Activated CD8-positive, alpha-beta memory T cell treated with anti-CD3 and anti-CD28 coated beads, Interleukin-2, amount 50 U/mL, for 1 hour (primary cell): ENCODE data around the gene POLR1E.

ENCODE experiments used
- DNase-seq: peaks from one replicate; pipeline ENCODE4 v3.0.0-alpha.2; 2020; ENCODE audit errors: extremely low read depth

Gene POLR1E, protein sequence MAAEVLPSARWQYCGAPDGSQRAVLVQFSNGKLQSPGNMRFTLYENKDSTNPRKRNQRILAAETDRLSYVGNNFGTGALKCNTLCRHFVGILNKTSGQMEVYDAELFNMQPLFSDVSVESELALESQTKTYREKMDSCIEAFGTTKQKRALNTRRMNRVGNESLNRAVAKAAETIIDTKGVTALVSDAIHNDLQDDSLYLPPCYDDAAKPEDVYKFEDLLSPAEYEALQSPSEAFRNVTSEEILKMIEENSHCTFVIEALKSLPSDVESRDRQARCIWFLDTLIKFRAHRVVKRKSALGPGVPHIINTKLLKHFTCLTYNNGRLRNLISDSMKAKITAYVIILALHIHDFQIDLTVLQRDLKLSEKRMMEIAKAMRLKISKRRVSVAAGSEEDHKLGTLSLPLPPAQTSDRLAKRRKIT

DNA sequence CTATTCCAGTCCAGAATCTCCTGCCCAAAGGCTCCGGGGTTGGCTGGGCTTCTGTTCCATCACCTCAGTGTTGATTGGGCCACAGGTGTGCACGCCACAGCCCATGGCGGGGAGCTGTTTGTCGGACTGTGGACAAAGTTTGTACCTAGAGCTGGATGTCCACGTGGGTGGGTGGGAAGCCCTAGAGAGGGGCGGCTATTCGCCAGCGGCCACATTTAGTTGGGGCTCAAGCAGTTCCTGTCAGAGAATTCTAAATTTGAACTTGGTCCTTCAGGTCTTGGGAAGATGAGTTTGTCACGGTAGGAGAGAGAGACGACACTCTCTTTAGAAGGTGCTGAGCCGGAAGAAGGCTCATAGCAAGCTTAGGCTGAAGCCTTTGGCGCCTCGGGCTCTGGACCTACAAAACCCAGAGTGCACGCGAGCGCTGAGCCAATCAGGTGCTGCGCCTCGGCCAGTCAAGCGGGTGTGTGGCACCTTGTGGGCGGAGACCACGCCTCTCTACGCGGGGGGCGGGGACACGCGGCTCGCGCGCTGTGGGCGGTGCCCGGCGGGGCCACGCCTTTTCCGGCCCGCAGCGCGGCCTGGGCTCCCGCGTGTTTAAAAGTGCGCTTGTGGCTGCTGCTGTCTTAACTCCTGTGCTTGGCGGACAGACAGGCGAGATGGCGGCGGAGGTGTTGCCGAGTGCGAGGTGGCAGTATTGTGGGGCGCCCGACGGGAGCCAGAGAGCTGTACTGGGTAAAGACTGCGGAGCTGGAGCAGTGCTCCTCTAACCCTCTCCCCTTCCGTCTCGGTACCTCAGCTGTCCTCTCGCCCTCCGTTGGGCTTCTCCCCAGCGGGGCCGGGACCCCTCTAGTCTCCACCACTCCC, at the start of gene POLR1E:
Gene POLR1E (plus strand): TSS at position 560 of the 867 bp plus-strand sequence. CDS start 100 bp downstream, at position 660.
- peak; percentile 89 for DNase-seq

DNA sequence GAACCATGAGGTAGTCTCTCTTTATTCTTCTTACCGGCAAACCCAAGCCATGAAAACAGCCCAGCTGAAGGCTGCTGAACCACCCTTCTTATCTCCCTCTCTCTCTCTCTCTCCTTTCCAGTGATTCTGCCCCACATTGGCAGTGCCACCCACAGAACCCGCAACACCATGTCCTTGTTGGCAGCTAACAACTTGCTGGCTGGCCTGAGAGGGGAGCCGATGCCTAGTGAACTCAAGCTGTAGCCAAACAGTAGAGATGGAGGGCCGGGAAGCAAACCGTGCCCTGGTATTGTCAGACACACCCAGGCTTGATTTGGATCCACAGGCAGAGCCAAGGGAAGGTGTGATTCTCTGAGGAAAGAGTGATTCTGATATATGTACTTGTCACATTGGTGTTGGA, 49.2 kb upstream of the POLR1E start:
- DNase-seq, result no peak

DNA sequence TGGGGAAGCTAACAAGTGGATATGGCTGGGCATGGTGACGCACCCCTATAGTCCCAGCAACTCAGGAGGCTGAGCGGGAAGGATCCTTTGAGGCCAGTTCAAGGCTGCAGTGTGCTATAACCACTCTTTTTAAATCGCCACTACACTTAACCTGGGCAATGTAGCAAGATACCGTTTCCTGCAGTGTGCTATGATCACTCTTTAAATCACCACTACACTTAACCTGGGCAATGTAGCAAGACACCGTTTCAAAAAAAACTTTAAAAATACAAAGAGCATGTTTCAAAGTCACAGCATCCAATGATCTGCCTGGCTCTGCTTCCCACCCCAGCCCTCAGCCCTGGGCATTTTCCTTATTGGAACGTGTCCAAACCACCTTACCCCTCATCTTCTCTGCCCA, 48.7 kb upstream of the POLR1E start:
- no peak for DNase-seq

DNA sequence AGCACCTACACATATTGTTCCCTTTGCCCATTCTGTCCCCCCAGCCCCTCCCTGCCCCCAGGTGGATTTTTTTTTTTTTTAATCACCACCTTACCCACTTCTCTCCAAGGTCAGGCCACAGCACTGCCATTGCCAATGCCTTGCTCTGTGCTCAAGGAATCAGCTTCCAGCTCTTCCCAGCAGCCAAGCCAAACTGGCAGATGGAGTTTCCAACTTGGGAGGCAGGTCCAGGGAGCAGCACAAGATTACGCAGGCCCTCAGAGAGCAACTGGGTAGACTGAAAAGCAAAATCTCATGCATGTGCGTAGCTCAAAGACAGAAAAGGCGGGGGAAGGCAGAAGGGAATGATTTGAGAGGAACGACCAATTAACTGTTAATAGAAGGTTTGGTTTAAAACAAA, 48.1 kb upstream of the POLR1E start:
- no peak for DNase-seq

DNA sequence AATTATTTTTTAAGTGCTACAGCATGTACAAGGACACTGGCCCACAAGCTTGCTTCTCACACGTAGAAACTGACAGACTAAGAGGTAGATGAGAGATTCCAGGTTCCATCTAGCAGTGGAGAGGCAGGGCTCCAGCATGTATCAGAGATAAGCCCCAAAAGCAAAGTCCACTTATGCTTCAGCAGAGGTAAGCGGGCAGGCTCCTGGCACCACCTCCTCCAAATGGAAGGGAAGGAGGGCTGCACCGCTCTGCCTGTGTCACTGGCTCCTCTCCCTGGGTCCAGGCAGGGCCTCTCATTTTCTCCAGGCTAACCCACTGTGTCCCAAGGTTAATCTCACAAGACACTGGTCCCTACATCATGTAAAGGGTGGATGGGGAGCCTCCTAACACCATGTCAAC, 47.4 kb upstream of the POLR1E start:
- no peak for DNase-seq

DNA sequence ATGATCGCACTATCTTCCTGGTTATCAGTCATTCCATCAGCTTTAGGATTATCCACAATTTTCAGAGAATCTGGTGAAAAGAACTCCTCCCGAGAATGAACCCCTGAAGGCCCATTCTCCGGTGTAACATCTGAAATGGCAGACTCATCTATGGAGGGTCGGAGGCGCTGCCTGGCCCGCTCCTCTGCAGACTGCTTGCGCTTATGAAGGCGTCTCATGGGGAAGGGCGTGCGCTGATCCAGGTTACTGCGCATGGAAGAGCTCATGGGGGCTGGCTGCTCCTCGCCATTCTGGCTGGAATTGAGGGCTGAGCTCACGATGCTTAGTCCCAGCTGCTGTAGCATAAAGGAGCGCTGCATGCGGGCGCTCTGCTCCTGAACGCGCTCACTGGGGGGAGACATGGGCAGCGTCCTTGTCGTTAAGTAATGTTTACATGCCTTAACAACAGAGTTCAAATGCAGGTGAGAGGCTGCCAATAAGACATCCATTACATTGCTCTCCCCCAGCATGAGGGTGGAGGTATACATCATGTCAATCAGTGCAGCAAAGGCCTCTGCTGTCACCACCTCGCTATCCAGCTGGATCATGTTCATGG, 43.9 kb upstream of the POLR1E start:
- no peak for DNase-seq

DNA sequence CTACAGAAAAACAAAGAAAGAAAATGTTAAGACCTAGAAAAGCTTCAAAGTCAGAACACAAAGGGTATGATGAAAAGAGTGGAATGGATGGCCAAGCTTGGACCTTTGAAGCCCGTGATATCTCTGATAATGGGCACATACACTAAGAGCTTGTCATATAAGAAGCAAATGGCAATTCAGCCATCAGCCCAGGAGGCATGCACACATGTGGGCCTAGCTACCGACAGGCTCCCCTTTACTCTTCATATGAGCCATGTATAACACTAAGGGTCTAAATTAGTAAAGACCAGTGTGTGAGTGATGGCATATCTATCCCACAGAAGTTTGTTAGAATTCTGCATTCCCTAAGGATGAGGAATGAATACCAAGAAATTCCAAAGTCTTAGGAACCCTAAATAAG, 43.2 kb upstream of the POLR1E start:
- DNase-seq, result no peak

DNA sequence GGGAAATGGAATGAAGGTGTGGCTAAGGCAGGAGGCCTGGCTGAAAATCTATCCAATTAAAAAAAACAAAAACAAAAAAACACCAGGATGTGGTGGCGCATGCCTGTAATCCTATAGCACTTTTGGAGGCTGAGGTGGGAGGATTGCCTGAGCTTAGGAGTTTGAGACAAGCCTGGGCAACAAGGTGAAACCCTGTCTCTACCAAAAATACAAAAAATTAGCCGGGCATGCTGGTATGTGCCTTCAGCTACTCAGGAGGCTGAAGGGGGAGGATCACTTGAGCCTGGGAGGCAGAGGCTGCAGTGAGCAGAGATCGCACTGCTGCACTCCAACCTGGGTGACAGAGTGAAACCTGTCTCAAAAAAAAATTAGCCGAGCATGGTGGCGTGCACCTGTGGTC, 42.2 kb upstream of the POLR1E start:
- no peak for DNase-seq

DNA sequence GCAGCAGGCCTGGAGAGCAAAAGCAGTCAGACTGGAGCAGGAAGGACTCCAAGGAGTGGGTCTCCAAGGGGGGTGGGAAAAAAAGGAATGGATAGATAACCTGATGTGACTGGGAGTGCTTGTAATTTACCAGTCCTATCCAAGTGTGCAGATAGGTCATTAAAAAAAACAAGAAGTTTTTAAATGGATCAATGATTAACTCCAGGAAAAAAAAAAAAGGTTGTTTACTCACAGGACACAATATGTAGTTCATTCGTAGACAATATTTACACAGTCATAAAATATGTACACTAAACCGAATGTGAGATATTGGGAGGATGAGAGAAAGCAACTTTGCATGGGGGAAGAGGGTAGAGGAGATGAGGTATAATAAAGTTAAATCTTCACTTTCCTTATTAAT, 40.9 kb upstream of the POLR1E start:
- no peak for DNase-seq

DNA sequence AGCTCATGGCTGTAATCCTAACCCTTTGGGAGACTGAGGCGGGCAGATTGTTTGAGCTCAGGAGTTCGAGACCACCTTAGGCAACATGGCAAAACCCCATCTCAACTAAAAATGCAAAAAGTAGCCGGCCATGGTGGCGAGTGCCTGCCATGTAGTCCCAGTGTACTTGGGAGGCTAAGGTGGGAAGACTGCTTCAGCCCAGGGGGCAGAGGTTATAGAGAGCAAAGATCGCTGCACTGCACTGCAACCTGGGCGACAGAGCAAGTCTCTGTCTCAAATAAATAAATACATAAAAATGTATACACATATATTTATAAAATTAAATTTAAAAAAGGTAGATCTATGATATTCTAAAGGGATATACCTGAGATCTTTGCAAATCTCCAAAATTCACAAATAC, 39.9 kb upstream of the POLR1E start:
- DNase-seq, result no peak

DNA sequence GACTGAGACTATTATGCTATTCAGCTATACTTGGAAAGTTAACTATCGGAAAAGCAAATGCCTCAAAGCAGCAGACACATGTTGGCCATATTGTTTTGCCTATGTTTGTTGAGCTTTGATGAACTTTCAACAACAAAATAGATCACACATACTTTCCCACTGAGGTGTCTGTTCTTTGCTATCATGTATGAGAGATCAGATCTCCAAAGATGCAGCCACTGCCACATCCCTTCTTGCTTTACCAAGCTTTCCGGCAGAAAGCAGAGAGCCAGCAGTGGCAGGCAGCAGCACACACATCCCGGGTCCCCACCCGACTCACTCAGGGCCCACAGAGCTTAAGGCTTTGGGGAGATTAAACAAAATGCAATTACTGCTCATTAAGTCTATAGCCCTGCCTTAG, 39.3 kb upstream of the POLR1E start:
- DNase-seq, result no peak

DNA sequence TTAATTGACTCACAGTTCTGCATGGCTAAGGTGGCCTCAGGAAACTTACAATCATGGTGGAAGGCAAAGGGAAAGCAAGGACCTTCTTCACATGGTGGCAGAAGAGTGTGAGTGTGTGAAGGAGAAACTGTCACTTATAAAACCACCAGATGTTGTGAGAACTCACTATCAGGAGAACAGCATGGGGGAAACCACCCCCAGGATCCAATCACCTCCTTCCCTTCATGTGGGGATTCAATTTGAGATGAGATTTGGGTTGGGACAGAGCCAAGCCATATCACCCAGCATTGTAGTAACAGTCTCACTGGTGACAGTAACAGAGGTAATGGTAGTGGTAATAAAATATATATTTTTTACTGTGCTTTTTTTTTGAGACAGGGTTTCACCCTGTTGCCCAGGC, 38.6 kb upstream of the POLR1E start:
- DNase-seq, result no peak

DNA sequence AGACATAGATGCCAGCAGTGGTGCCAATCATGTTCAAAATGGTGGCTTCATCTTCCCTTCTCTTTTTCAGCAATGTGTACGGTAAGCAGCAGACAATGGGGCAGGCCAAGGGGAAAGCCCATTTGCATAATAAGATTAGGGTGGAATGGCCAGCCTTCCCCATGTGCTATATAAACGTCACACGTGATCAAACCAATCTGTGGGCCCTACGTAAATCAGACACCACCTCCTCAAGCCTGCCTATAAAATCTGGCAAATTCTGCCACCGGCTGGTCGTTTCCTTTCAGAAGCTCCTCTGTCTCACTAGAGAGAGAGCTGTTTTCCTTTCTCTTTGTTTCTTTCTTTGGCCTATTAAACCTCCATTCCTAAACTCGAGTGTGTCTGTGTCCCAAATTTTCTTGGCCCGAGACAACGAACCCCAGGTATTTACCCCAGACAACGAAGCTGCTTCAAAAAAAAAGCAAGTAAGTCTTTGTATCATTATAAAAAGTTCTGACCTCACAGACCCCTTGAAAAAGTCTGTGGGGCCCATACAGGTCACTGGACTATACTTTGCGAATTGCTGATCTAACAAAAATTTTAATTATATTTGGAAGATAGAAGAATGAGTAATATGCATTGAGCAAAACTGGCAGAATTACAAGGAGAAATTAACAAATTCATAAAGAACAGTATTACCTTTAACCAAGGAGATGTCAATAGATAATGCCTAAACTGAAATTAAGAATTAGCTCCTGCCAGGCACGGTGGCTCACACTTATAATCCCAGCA, 35.7 kb upstream of the POLR1E start:
- DNase-seq, result no peak

DNA sequence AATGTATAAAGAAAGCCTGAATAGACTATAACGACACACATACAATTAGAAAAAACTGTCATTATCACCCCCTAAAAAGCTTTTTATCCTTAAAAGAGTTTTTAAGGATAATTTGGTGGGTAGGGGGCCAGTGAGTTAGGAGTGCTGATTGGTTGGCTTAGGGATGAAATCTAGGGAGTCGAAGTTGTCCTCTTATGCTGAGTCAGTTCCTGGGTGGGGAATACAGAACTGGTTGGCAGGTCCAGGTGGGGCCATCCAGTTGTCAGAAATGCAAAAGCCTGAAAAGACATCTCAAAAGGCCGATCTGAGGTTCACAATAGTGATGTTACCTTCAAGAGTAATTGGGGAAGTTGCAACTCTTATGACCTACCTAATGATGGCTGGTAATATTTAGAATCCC, 34.1 kb upstream of the POLR1E start:
- DNase-seq, result no peak

DNA sequence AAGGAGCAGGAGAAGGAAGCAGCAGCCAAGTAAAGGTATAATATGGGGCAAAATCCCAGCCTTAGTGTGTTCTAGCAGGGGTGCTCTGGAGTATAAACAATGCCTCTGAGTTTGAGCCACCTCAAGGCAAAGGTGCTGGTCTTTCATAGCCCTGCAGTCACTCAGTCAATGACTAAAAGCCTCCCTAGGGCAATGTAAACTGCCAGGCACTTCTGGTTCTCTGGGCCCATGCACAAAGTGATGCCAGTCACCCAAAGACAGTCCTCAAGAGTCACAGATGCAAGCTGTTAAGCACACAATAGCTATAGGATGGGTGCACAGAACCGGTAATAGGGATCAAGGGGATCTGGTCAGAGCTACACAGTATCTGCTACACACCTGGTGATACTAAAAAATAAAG, 33.1 kb upstream of the POLR1E start:
- DNase-seq, result no peak

DNA sequence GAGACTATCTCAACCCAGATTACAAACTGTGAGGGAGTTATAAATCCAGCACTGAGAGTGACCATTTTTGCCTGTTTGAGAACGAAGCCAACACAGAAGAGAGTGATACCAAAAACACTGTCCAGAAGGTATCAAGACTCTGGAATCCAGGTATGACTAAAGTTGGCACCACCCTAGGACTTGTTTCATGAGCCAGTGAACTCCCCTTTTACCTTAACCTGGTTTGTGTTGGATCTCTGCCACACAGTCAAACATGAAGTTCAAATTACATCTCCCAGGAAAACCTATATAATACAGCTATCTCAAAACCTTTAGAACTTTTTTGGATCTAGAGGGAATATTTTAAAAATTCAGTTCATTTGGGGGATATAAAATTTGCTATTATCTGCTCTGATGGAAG, 31.9 kb upstream of the POLR1E start:
- no peak for DNase-seq

DNA sequence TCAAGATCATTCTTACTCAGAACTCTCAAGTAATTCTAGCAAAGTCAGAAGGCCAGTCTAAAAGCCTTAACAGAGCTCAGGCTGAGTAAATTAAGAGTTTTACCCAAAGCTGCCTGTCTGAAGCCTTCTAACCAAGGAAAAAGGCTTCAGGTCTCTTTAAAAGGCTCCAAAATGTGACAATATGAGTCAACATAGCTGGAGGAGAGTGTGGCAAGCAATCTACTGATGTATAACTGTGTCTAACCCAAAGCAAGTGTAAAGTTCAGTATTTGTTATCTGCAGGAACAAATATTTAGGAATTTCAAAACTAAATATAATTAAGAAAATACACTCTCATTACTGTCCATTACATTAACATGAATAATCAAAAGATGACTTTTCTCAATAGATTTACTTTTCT, 31.5 kb upstream of the POLR1E start:
- DNase-seq, result no peak

DNA sequence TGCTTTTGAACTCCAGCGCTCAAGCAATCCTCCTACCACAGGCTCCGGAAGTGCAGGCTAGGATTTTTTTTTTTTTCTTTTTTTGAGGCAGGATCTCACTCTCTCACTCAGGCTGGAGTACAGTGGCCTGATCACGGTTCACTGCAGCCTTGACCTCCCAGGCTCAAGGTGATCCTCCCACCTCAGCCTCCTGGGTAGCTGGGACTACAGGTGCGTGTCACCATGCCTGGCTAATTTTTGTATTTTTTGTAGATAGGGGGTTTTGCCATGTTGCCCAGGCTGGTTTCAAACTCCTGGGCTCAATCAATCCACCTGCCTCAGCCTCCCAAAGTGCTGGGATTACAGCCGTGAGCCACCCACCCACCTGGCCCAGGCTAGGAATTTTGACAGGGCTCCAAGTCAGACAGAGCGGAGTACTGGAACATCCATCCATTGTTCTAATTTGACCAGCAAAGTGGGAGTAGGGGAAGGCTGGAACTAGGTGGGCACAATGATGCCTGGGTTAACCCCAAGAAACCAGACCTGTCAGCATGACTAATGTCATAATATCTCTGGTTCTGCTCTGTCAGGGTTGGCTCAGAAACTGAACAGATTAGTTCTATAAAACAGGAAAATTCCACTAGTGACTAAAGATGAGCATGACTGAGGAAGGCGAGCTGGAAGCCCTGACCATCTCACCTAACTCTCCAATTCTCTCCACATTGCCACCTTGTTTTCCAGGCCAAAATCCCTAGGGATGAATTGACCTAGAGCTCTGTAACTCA, 29.7 kb upstream of the POLR1E start:
- no peak for DNase-seq

DNA sequence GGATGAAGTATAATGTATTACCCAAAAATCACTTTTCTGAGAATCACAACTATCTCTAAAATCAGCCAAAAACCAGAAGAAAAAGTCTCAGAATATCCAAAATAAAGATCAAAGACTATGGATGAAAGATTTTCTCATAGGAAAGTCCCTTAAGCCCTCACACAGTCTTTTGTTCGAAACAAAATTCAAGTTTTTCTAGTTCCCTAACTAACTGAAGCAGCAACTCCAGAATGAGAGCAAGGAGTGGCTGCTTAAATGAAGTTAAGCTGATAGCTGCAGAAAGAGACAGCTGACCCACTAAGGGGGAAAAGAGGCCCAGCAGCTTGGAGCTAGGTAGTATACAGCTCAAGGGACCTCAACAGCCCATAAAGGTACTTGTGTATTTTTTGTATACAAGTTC, 28.9 kb upstream of the POLR1E start:
- DNase-seq, result no peak

DNA sequence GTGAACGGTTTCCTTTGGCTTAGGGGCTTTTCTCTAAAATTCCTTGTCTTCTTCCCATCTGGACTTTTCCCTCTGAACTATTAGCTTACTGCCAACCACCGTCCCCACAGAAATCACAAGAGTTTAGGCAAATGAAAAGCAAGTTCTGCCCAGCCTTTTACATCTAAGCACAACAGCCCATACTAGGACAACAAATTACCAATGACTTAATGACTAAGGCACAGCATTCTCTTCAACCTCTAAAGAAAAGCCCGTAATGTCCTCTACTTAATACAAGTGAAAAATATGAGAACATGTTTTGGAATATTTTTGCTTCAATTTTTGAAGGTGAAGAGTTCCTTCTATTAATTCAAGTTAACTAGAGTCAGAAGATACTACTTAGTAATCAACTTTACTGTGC, 21.7 kb upstream of the POLR1E start:
- DNase-seq, result no peak
